HepG2 (cell line): ENCODE measurements around the gene JAM2. TPM values are rescaled to one million over a fixed set of nuclear protein-coding genes. Genes with fewer than 3 reads are reported as not detected.

Source experiments
- AGO1 ChIP-seq: fragments of 200-400 bp; formaldehyde crosslinking; IDR thresholded peaks from 2 replicates; pipeline ENCODE4 v1.6.1; 2017; ENCODE audit warnings: mild to moderate bottlenecking, low read depth, low read length, moderate library complexity; ENCODE audit not compliant: poor library complexity, severe bottlenecking
- AGO2 ChIP-seq: fragments of 200-400 bp; formaldehyde crosslinking; optimal IDR thresholded peaks from 2 replicates; pipeline ENCODE3; 2017; ENCODE audit warnings: mild to moderate bottlenecking, low read depth, low read length, moderate library complexity
- BRF2 ChIP-seq: sonication (generic); formaldehyde crosslinking; IDR thresholded peaks from 2 replicates; pipeline ENCODE4 v1.8.1; 2022; ENCODE audit warnings: mild to moderate bottlenecking, missing genetic modification reagents
- E2F5 ChIP-seq: sonication (generic); formaldehyde crosslinking; conservative IDR thresholded peaks from 2 replicates; pipeline ENCODE4 v1.4.0; 2020; ENCODE audit warnings: missing genetic modification reagents
- ELF1 ChIP-seq: sonication (generic); formaldehyde crosslinking; IDR thresholded peaks from 2 replicates; pipeline ENCODE4 v1.4.0; 2020; ENCODE audit warnings: missing genetic modification reagents
- HDAC2 ChIP-seq: sonication (generic); formaldehyde crosslinking; IDR thresholded peaks from 2 replicates; pipeline ENCODE4 v1.4.0; 2020; ENCODE audit warnings: missing genetic modification reagents
- IRF2 ChIP-seq: IDR thresholded peaks from 2 replicates; pipeline ENCODE4 v1.6.1; 2018; ENCODE audit warnings: missing genetic modification reagents, missing compliant biosample characterization
- KLF16 ChIP-seq, 2 experiments: sonication (generic) in 1 of 2; formaldehyde crosslinking in 1 of 2; IDR thresholded peaks; 2 replicates each; pipeline versions ENCODE4 v1.6.1 to v1.8.0; 2016 to 2023; ENCODE audit warnings: missing genetic modification reagents in 2 of 2, missing compliant biosample characterization in 1 of 2
- MED13 ChIP-seq: sonication (generic); formaldehyde crosslinking; IDR thresholded peaks from 2 replicates; pipeline ENCODE4 v1.5.0; 2020; ENCODE audit warnings: missing genetic modification reagents
- MEIS1 ChIP-seq: sonication (generic); formaldehyde crosslinking; IDR thresholded peaks from 2 replicates; pipeline ENCODE4 v1.9.0; 2021; ENCODE audit warnings: mild to moderate bottlenecking, missing genetic modification reagents, moderate library complexity, borderline replicate concordance
- NFKBIZ ChIP-seq: IDR thresholded peaks from 2 replicates; pipeline ENCODE4 v1.6.1; 2018; ENCODE audit warnings: missing genetic modification reagents, missing compliant biosample characterization
- NRL ChIP-seq: sonication (generic); formaldehyde crosslinking; IDR thresholded peaks from 2 replicates; pipeline ENCODE4 v1.5.0; 2020; ENCODE audit warnings: missing genetic modification reagents, mild to moderate bottlenecking, moderate library complexity, borderline replicate concordance
- RELA ChIP-seq: sonication (generic); formaldehyde crosslinking; IDR thresholded peaks from 2 replicates; pipeline ENCODE4 v1.4.0; 2020; ENCODE audit warnings: missing genetic modification reagents
- RFXAP ChIP-seq: sonication (generic); formaldehyde crosslinking; IDR thresholded peaks from 2 replicates; pipeline ENCODE4 v1.4.0; 2020; ENCODE audit warnings: missing genetic modification reagents, borderline replicate concordance
- SMARCE1 ChIP-seq: fragments of 450-650 bp; IDR thresholded peaks from 2 replicates; pipeline ENCODE4 v1.6.1; 2017; ENCODE audit warnings: borderline replicate concordance
- THAP11 ChIP-seq: IDR thresholded peaks from 2 replicates; pipeline ENCODE4 v1.6.1; 2016; ENCODE audit warnings: missing biosample characterization, missing genetic modification reagents
- TOE1 ChIP-seq: sonication (generic); formaldehyde crosslinking; IDR thresholded peaks from 2 replicates; pipeline ENCODE4 v1.4.0; 2020; ENCODE audit warnings: mild to moderate bottlenecking, missing genetic modification reagents
- U2AF1 ChIP-seq: fragments of 200-400 bp; formaldehyde crosslinking; optimal IDR thresholded peaks from 2 replicates; pipeline ENCODE3; 2017; ENCODE audit warnings: mild to moderate bottlenecking, low read depth, low read length
- ZBTB3 ChIP-seq: sonication (generic); formaldehyde crosslinking; IDR thresholded peaks from 2 replicates; pipeline ENCODE4 v1.4.0; 2020; ENCODE audit warnings: low read depth, mild to moderate bottlenecking, moderate library complexity, missing genetic modification reagents, borderline replicate concordance
- ZC3H4 ChIP-seq: sonication (generic); formaldehyde crosslinking; IDR thresholded peaks from 2 replicates; pipeline ENCODE4 v1.4.0; 2020; ENCODE audit warnings: missing genetic modification reagents, borderline replicate concordance
- ZIK1 ChIP-seq: sonication (generic); formaldehyde crosslinking; IDR thresholded peaks from 2 replicates; pipeline ENCODE4 v1.5.0; 2020; ENCODE audit warnings: mild to moderate bottlenecking, low read depth, missing genetic modification reagents, borderline replicate concordance
- ZMYM3 ChIP-seq: sonication (generic); formaldehyde crosslinking; IDR thresholded peaks from 2 replicates; pipeline ENCODE4 v1.5.1; 2020; ENCODE audit warnings: mild to moderate bottlenecking, missing genetic modification reagents
- ZNF337 ChIP-seq: sonication (generic); formaldehyde crosslinking; IDR thresholded peaks from 2 replicates; pipeline ENCODE4 v1.5.1; 2020; ENCODE audit warnings: missing genetic modification reagents, low read depth, mild to moderate bottlenecking, borderline replicate concordance
- ZNF569 ChIP-seq: sonication (generic); formaldehyde crosslinking; IDR thresholded peaks from 2 replicates; pipeline ENCODE4 v1.5.0; 2020; ENCODE audit warnings: mild to moderate bottlenecking, missing genetic modification reagents, moderate library complexity, borderline replicate concordance
- ZNF800 ChIP-seq: sonication (generic); formaldehyde crosslinking; IDR thresholded peaks from 2 replicates; pipeline ENCODE4 v1.4.0; 2020; ENCODE audit warnings: missing genetic modification reagents
- ZNF83 ChIP-seq: sonication (generic); formaldehyde crosslinking; IDR thresholded peaks from 2 replicates; pipeline ENCODE4 v1.4.0; 2020; ENCODE audit warnings: missing genetic modification reagents, mild to moderate bottlenecking, borderline replicate concordance
- polyA plus RNA-seq, 8 experiments: library from polyadenylated mRNA; depleted of rRNA in 3 of 8; stranded (reverse) in 7 of 8; unstranded in 1 of 8; fragments of >200 nt; fragmentation: Illumina TruSeq in 4 of 8; extraction: Trizol in 4 of 8; gene quantifications; 2 replicates each; pipeline versions ENCODE4 v1.2.1 to v1.2.3, GENCODE V29; 2011 to 2016; ENCODE audit warnings: low read depth in 4 of 8, missing spikeins in 1 of 8, mixed read lengths in 1 of 8; ENCODE audit not compliant: insufficient read depth in 1 of 8
- total RNA-seq, 5 experiments: library from RNA; depleted of rRNA; stranded (reverse); fragments of >200 nt; fragmentation: Illumina TruSeq; extraction: Trizol; gene quantifications; 2 replicates each; pipeline ENCODE4 v1.2.3, GENCODE V29; 2016; ENCODE audit warnings: low read depth in 1 of 5

Gene JAM2
- total and polyA plus RNA-seq, 2 of the 13 experiments (the other 11 are each of a cell fraction or from before 2014, with no cell fraction given), result 0.07 TPM; not detected in 1

- peak; percentile 92 for TF ChIP-seq HDAC2 (CRISPR knock-in tag)
- TF ChIP-seq ZNF569 (CRISPR knock-in tag), result no peak
- peak; percentile 82; the same call in 1 of the 2 replicates for TF ChIP-seq ZIK1
- no peak for TF ChIP-seq SMARCE1
- peak; percentile 97 for TF ChIP-seq ZMYM3 (CRISPR knock-in tag)
- TF ChIP-seq U2AF1, result peak; percentile 62
- TF ChIP-seq RFXAP (CRISPR knock-in tag), result peak; percentile 76; the same call in 1 of the 2 replicates
- peak; percentile 56; the same call in 1 of the 2 replicates for TF ChIP-seq BRF2 (CRISPR knock-in tag)
- peak; percentile 82; the same call in 1 of the 2 replicates for TF ChIP-seq MED13 (CRISPR knock-in tag)
- TF ChIP-seq ELF1, result peak; percentile 79
- no peak for TF ChIP-seq MEIS1
- peak in 1 of 2 experiments; percentile 85; a peak in 2 of 4 replicates for TF ChIP-seq KLF16 (CRISPR knock-in tag; IDR thresholded peaks at IDR 0.05)
- peak; percentile 64 for TF ChIP-seq AGO1
- no peak for TF ChIP-seq ZC3H4 (CRISPR knock-in tag)
- TF ChIP-seq NRL (CRISPR knock-in tag), result peak; percentile 77
- TF ChIP-seq ZNF800, result 0 out of 2 replicates have a peak, but pooled peaks have one; percentile 33
- TF ChIP-seq ZNF83, result peak; percentile 93
- TF ChIP-seq NFKBIZ, result peak; percentile 58; the same call in 1 of the 2 replicates
- TF ChIP-seq AGO2, result no peak
- TF ChIP-seq ZBTB3 (CRISPR knock-in tag), result no peak
- 0 out of 2 replicates have a peak, but pooled peaks have one; percentile 36 for TF ChIP-seq TOE1
- no peak for TF ChIP-seq ZNF337 (CRISPR knock-in tag)
- peak; percentile 95 for TF ChIP-seq IRF2 (CRISPR knock-in tag)
- TF ChIP-seq E2F5 (CRISPR knock-in tag), result peak; percentile 88
- peak; percentile 92 for TF ChIP-seq THAP11
- TF ChIP-seq RELA (CRISPR knock-in tag), result no peak
Measured at GRCh38 chr21:25607151-25608043, 31.7 kb upstream of the JAM2 start, which contains the start of gene MRPL39 (continued).
